Upper lobe of right lung (tissue), 1 donor: ENCODE measurements around the gene RAB3GAP2. TPM values are rescaled to one million over a fixed set of nuclear protein-coding genes. Genes with fewer than 3 reads are reported as not detected.
A peak's percentile ranks its signal among the peaks of the same experiment; 100 is the strongest.
"Not testable (repeated sequence)": the region's sequence is repeated elsewhere in the genome, so short reads cannot be mapped to it uniquely, and the experiment has no call there.

Experiments
- ATAC-seq: fragments of 200-7000 bp; cut with Tn5 transposase; one replicate; pipeline ENCODE4 v1.9.1; 2020; ENCODE audit warnings: mild to moderate bottlenecking, moderate library complexity
- DNase-seq: peaks from one replicate; pipeline ENCODE4 v3.0.0-alpha.2; 2020
- H3K27ac ChIP-seq: fragments of 200-600 bp; one replicate; pipeline ENCODE4 v1.8.0; 2022
- H3K27me3 ChIP-seq: fragments of 200-600 bp; one replicate; pipeline ENCODE4 v1.8.0; 2022; ENCODE audit warnings: mild to moderate bottlenecking
- H3K36me3 ChIP-seq: fragments of 200-600 bp; one replicate; pipeline ENCODE4 v1.8.0; 2022
- H3K4me1 ChIP-seq: fragments of 200-600 bp; one replicate; pipeline ENCODE4 v1.8.0; 2022
- H3K4me3 ChIP-seq: fragments of 200-600 bp; one replicate; pipeline ENCODE4 v1.8.0; 2022; ENCODE audit warnings: mild to moderate bottlenecking
- H3K9me3 ChIP-seq: fragments of 200-600 bp; one replicate; pipeline ENCODE4 v1.8.0; 2022
- intact Hi-C: fragments of 100-400 bp; cut with DNase I; formaldehyde crosslinking; loops from one replicate; pipeline ENCODE4 v1.11.0; 2022
- total RNA-seq: library from RNA; stranded (reverse); fragmentation: NEBNext Ultra II Directional; extraction: Animal tissue kit (Norgen Biotek cat#: 25700); gene quantifications from one replicate; pipeline ENCODE4 v1.2.1, GENCODE V29; 2021
- TF ChIP-seq, protein P1 (sequence below): fragments of 200-600 bp; IDR thresholded peaks from one replicate; pipeline ENCODE4 v1.8.0; 2022; ENCODE audit warnings: antibody characterized with exemption
- donor health status: DM: no; HTN: yes; CAD: no; lungs with severe emphysema.

Gene RAB3GAP2
- total RNA-seq, 1 donor from 2014 or later = 39.2 TPM

DNA sequence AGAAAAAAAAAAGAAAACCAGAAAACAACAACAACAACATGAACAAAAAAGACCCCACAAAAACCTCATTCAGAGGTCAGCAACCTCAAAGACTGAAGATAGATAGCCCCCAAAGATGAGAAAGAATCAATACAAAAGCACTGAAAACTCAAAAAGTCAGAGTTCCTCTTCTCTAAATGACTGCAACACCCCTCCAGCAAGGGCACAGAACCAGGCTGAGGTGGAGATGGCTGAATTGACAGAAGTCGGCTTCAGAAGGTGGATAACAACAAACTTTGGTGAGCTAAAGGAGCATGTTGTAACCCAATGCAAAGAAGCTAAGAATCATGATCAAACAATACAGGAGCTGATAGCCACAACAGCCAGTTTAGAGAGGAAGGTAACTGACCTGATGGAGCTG is 17.0 kb downstream of the RAB3GAP2 start:
- Histone ChIP-seq H3K9me3 (peaks cover 11% of the 10 kb centered on the region), H3K4me3 (no peak overlapping the region), H3K27ac (no peak overlapping the region), H3K4me1 (no peaks in the 10 kb centered on the region), H3K27me3 (no peaks in the 10 kb centered on the region), H3K36me3 (peaks cover 11% of the 10 kb centered on the region)
- TF ChIP-seq, protein P1, sequence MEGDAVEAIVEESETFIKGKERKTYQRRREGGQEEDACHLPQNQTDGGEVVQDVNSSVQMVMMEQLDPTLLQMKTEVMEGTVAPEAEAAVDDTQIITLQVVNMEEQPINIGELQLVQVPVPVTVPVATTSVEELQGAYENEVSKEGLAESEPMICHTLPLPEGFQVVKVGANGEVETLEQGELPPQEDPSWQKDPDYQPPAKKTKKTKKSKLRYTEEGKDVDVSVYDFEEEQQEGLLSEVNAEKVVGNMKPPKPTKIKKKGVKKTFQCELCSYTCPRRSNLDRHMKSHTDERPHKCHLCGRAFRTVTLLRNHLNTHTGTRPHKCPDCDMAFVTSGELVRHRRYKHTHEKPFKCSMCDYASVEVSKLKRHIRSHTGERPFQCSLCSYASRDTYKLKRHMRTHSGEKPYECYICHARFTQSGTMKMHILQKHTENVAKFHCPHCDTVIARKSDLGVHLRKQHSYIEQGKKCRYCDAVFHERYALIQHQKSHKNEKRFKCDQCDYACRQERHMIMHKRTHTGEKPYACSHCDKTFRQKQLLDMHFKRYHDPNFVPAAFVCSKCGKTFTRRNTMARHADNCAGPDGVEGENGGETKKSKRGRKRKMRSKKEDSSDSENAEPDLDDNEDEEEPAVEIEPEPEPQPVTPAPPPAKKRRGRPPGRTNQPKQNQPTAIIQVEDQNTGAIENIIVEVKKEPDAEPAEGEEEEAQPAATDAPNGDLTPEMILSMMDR = no peak
- intact Hi-C loops = no loop called here
- ATAC-seq (no peak), DNase-seq (no peak)

GRCh38 chr1:220253290-220253689 is 19.0 kb downstream of the RAB3GAP2 start:
- H3K4me1 ChIP-seq, intact Hi-C loops, H3K27ac ChIP-seq, H3K4me3 ChIP-seq, H3K27me3 ChIP-seq, DNase-seq: not testable (repeated sequence)
- ATAC-seq = peak; percentile 84
- Histone ChIP-seq H3K9me3 (peaks cover 11% of the 10 kb centered on the region), H3K36me3 (peaks cover 11% of the 10 kb centered on the region)

GRCh38 chr1:220251272-220251671 is 21.0 kb downstream of the RAB3GAP2 start:
- Histone ChIP-seq H3K9me3 (peaks cover 11% of the 10 kb centered on the region), H3K27me3 (no peaks in the 10 kb centered on the region), H3K27ac (no peak overlapping the region), H3K4me1 (no peaks in the 10 kb centered on the region), H3K36me3 (peaks cover 11% of the 10 kb centered on the region), H3K4me3 (no peak overlapping the region)
- intact Hi-C loops = no loop called here
- ATAC-seq (no peak), DNase-seq (no peak)
- TF ChIP-seq, protein P1 = no peak

DNA sequence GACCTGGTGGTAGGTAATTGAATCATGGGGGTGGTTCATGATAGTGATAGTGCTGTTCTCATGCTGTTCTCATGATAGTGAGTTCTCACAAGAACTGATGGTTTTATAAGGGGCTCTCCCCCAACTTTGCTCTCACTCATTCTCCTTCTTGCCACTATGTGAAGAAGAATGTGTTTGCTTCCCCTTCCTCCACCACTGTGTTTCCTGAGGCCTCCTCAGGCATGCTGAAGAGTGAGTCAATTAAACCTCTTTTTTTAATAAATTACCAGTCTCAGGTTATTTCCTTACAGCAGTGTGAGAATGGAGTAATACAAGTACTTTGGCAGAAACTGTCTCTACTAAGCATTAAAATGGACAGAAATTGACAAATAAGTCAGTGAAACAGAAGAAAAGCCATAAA is 21.6 kb downstream of the RAB3GAP2 start:
- Histone ChIP-seq H3K27me3 (no peaks in the 10 kb centered on the region), H3K9me3 (peaks cover 11% of the 10 kb centered on the region), H3K4me3 (no peak overlapping the region), H3K27ac (no peak overlapping the region), H3K36me3 (peaks cover 11% of the 10 kb centered on the region), H3K4me1 (no peaks in the 10 kb centered on the region)
- intact Hi-C loops = no loop called here
- ATAC-seq = no peak
- TF ChIP-seq, protein P1 = no peak
- no peak for DNase-seq

DNA sequence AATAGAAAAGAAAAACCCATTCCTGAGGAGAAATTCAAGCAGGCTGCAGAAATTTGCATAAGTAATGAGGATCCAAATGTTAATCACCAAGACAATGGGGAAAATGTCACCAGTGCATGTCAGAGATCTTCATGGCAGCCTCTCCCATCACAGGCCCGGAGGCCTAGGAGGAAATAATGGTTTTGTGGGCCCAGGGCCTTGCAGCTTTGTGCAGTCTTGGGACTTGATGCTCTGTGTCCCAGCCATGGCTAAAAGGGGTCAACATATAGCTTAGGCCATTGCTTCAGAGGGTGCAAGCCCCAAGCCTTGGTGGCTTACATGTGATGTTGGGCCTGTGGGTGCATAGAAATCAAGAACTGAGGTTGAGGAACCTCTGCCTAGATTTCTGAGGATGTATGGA is 22.7 kb downstream of the RAB3GAP2 start:
- intact Hi-C loops = no loop called here
- no peak overlapping the region for H3K4me3 ChIP-seq
- peaks cover 11% of the 10 kb centered on the region for H3K9me3 ChIP-seq
- ATAC-seq (no peak), DNase-seq (no peak)
- H3K36me3 ChIP-seq = peaks cover 11% of the 10 kb centered on the region
- TF ChIP-seq, protein P1 = no peak
- H3K27ac ChIP-seq = no peak overlapping the region
- H3K27me3 ChIP-seq = no peaks in the 10 kb centered on the region
- no peaks in the 10 kb centered on the region for H3K4me1 ChIP-seq

DNA sequence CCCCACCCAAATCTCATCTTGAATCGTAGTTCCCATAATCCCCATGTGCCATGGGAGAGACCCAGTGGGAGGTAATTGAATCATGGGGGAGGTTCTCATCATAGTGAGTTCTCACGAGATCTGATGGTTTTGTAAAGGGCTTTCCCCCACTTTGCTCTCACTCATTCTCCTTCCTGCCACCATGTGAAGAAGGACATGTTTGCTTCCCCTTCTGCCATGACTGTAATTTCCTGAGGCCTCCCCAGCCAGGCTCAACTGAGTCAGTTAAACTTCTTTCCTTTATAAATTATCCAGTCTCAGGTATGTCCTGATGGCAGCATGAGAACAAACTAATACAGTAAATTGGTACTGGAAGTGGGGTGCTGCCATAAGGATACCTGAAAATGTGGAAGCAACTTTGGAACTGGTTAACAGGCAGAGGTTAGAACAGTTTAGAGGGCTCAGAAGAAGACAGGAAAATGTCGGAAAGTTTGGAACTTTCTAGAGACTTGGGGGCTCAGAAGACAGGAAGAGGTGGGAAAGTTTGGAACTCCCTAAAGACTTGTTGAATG is 23.5 kb downstream of the RAB3GAP2 start:
- peaks cover 11% of the 10 kb centered on the region for H3K9me3 ChIP-seq
- intact Hi-C loops, H3K4me1 ChIP-seq, ATAC-seq, DNase-seq, H3K36me3 ChIP-seq, H3K27me3 ChIP-seq, H3K4me3 ChIP-seq, H3K27ac ChIP-seq: not testable (repeated sequence)

GRCh38 chr1:220245900-220246299 is 26.4 kb downstream of the RAB3GAP2 start:
- intact Hi-C loops, H3K27me3 ChIP-seq, H3K4me1 ChIP-seq, H3K27ac ChIP-seq, H3K36me3 ChIP-seq, DNase-seq, H3K4me3 ChIP-seq, ATAC-seq: not testable (repeated sequence)
- H3K9me3 ChIP-seq = peaks cover 11% of the 10 kb centered on the region
